Keratinocyte (primary cell): ENCODE measurements around the gene JAK1.

Source experiments
- EZH2 ChIP-seq: IDR thresholded peaks from one replicate; pipeline ENCODE4 v1.6.1; 2012; ENCODE audit warnings: inconsistent platforms, mild to moderate bottlenecking, low read length, moderate library complexity
- TF ChIP-seq, protein P1 (sequence below), 3 experiments: IDR thresholded peaks in 1 of 3; conservative IDR thresholded peaks in 1 of 3; optimal IDR thresholded peaks in 1 of 3; 2 replicates in 2 of 3; 3 replicates in 1 of 3; pipeline versions ENCODE3 to v1.5.1; 2011; ENCODE audit warnings: low read length in 3 of 3, mild to moderate bottlenecking in 3 of 3, moderate library complexity in 2 of 3, control low read depth in 1 of 3, inconsistent platforms in 1 of 3; ENCODE audit not compliant: insufficient read depth in 2 of 3; ENCODE audit errors: extremely low read depth in 1 of 3

DNA sequence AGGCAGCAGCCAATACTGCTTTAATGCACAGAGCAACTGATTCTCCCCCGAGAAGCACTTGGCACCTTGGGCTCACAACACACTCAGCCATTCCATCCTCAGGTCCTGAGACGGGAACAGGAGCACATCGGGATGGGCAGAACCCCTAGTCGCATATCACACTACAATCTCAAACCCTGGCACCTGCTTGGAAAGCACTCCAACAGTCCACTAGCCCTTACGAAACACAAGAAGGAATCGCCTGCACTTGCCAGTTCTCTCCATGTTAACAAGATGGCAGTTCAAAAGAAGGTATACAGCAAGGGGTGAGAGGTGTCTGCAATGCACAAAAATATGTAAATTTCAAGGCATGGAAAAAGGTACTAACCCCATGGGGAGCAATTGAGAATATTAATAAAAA, 21.4 kb downstream of the JAK1 start:
- TF ChIP-seq, protein P1, sequence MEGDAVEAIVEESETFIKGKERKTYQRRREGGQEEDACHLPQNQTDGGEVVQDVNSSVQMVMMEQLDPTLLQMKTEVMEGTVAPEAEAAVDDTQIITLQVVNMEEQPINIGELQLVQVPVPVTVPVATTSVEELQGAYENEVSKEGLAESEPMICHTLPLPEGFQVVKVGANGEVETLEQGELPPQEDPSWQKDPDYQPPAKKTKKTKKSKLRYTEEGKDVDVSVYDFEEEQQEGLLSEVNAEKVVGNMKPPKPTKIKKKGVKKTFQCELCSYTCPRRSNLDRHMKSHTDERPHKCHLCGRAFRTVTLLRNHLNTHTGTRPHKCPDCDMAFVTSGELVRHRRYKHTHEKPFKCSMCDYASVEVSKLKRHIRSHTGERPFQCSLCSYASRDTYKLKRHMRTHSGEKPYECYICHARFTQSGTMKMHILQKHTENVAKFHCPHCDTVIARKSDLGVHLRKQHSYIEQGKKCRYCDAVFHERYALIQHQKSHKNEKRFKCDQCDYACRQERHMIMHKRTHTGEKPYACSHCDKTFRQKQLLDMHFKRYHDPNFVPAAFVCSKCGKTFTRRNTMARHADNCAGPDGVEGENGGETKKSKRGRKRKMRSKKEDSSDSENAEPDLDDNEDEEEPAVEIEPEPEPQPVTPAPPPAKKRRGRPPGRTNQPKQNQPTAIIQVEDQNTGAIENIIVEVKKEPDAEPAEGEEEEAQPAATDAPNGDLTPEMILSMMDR (optimal IDR thresholded peaks at IDR 0.05 in 1 of 3, IDR thresholded peaks at IDR 0.05 in 1 of 3, conservative IDR thresholded peaks at IDR 0.05 in 1 of 3; ENCODE audit: extremely low read depth in 1 of 3, insufficient read depth in 2 of 3, low read length in 3 of 3) = no peak
- TF ChIP-seq EZH2 = no peak
